ENCODE measurements around the gene HPS1.
"Not testable (repeated sequence)": the region's sequence is repeated elsewhere in the genome, so short reads cannot be mapped to it uniquely, and the experiment has no call there.

HPS1 gene

GRCh38 chr10:98389398-98389797 is 57.3 kb downstream of the HPS1 start:
- DNase-seq (ENCODE audit: low spot score), result no peak

GRCh38 chr10:98388101-98388655 is 58.6 kb downstream of the HPS1 start:
- peak; percentile 57 for DNase-seq (ENCODE audit: low spot score)

GRCh38 chr10:98384531-98385133 is 62.1 kb downstream of the HPS1 start:
- DNase-seq (ENCODE audit: low spot score), result no peak

- no peak for DNase-seq (ENCODE audit: low spot score)
Observed at GRCh38 chr10:98383869-98384268, 62.9 kb downstream of the HPS1 start.

GRCh38 chr10:98383134-98383667 is 63.5 kb downstream of the HPS1 start:
- DNase-seq (ENCODE audit: low spot score), result not testable (repeated sequence)

GRCh38 chr10:98382691-98383101 is 64.0 kb downstream of the HPS1 start:
- no peak for DNase-seq (ENCODE audit: low spot score)

- DNase-seq (ENCODE audit: low spot score), result no peak
Observed at GRCh38 chr10:98380493-98381339, 66.0 kb downstream of the HPS1 start.

GRCh38 chr10:98378722-98379121 is 68.0 kb downstream of the HPS1 start:
- no peak for DNase-seq (ENCODE audit: low spot score)

GRCh38 chr10:98377536-98377935 is 69.2 kb downstream of the HPS1 start:
- DNase-seq (ENCODE audit: low spot score), result no peak

- DNase-seq (ENCODE audit: low spot score), result no peak
Observed at GRCh38 chr10:98377001-98377400, 69.7 kb downstream of the HPS1 start.

GRCh38 chr10:98376485-98376884 is 70.2 kb downstream of the HPS1 start:
- DNase-seq (ENCODE audit: low spot score), result peak; percentile 38

- DNase-seq (ENCODE audit: low spot score), result peak; percentile 60
Observed at GRCh38 chr10:98374217-98374985, 72.3 kb downstream of the HPS1 start.

- DNase-seq (ENCODE audit: low spot score), result no peak
Observed at GRCh38 chr10:98373260-98374040, 73.3 kb downstream of the HPS1 start.

- no peak for DNase-seq (ENCODE audit: low spot score)
Observed at GRCh38 chr10:98370831-98371820, 75.6 kb downstream of the HPS1 start.

GRCh38 chr10:98369801-98370200 is 76.9 kb downstream of the HPS1 start:
- no peak for DNase-seq (ENCODE audit: low spot score)

- DNase-seq (ENCODE audit: low spot score), result no peak
Observed at GRCh38 chr10:98368644-98369043, 78.1 kb downstream of the HPS1 start.

- DNase-seq (ENCODE audit: low spot score), result peak; percentile 38
Observed at GRCh38 chr10:98367604-98368451, 78.9 kb downstream of the HPS1 start.
